PC-3 (cell line): ENCODE results near the gene KDM5B.

Experiments
- EZH2 ChIP-seq: fragments of 300-600 bp; sonication (generic); IDR thresholded peaks from one replicate; pipeline ENCODE4 v1.6.1; 2017; ENCODE audit warnings: antibody characterized with exemption, mild to moderate bottlenecking, low read length; ENCODE audit not compliant: unreplicated experiment
- EZH2phosphoT487 ChIP-seq: fragments of 300-600 bp; sonication (generic); IDR thresholded peaks from 2 replicates; pipeline ENCODE4 v1.6.1; 2018; ENCODE audit warnings: mild to moderate bottlenecking, antibody characterized with exemption, low read length, borderline replicate concordance
- TF ChIP-seq, protein P1 (sequence below): fragments of 300-600 bp; sonication (generic); conservative IDR thresholded peaks from 2 replicates; pipeline ENCODE4 v1.5.1; 2017; ENCODE audit warnings: antibody characterized with exemption, low read depth, mild to moderate bottlenecking, low read length

GRCh38 chr1:202711949-202712635 lies 96.1 kb downstream of the KDM5B start:
- TF ChIP-seq, protein P1, sequence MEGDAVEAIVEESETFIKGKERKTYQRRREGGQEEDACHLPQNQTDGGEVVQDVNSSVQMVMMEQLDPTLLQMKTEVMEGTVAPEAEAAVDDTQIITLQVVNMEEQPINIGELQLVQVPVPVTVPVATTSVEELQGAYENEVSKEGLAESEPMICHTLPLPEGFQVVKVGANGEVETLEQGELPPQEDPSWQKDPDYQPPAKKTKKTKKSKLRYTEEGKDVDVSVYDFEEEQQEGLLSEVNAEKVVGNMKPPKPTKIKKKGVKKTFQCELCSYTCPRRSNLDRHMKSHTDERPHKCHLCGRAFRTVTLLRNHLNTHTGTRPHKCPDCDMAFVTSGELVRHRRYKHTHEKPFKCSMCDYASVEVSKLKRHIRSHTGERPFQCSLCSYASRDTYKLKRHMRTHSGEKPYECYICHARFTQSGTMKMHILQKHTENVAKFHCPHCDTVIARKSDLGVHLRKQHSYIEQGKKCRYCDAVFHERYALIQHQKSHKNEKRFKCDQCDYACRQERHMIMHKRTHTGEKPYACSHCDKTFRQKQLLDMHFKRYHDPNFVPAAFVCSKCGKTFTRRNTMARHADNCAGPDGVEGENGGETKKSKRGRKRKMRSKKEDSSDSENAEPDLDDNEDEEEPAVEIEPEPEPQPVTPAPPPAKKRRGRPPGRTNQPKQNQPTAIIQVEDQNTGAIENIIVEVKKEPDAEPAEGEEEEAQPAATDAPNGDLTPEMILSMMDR = no peak
- no peak for TF ChIP-seq EZH2phosphoT487
- no peak for TF ChIP-seq EZH2
